Adrenal gland (tissue), 5 donors: Measurements from ENCODE around the gene HMGB4.

ENCODE experiments used
- POLR2A ChIP-seq, 2 donors: fragments of 450-650 bp; IDR thresholded peaks; one replicate each; pipeline ENCODE4 v1.6.1; 2017; ENCODE audit warnings: antibody characterized with exemption in 2 of 2, mild to moderate bottlenecking in 2 of 2, moderate library complexity in 1 of 2
- TF ChIP-seq, protein P1 (sequence below), 6 experiments: fragments of 450-650 bp in 4 of 6; fragments of 200-600 bp in 2 of 6; sonication (generic) in 1 of 6; IDR thresholded peaks; 1 replicate in 5 of 6; 2 replicates in 1 of 6; pipeline versions ENCODE4 v1.5.1 to v1.8.0; 2016 to 2021; ENCODE audit warnings: antibody characterized with exemption in 6 of 6, mild to moderate bottlenecking in 2 of 6, moderate library complexity in 1 of 6
- donor health status: DM: no; HTN: no; CAD: no.

DNA sequence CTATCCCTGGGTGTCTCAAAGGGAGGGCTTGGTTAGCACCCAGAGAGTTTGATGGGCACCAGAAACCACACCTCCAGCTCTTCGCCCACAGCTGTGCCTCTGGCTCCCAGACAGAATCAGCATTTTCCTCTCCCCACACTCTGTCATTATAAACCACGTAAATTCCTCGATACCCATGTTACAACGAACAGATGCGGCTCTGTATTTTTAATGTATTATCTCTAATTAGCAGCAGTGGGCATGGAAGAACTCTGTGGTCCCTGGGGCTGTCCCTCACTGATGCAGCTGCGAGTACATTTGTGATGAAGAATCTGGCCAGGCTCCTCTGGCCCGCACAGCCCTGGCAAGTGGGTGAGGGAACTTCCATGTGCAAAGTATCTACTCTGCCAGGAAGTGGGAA is 10.8 kb downstream of the HMGB4 start:
- TF ChIP-seq, protein P1, sequence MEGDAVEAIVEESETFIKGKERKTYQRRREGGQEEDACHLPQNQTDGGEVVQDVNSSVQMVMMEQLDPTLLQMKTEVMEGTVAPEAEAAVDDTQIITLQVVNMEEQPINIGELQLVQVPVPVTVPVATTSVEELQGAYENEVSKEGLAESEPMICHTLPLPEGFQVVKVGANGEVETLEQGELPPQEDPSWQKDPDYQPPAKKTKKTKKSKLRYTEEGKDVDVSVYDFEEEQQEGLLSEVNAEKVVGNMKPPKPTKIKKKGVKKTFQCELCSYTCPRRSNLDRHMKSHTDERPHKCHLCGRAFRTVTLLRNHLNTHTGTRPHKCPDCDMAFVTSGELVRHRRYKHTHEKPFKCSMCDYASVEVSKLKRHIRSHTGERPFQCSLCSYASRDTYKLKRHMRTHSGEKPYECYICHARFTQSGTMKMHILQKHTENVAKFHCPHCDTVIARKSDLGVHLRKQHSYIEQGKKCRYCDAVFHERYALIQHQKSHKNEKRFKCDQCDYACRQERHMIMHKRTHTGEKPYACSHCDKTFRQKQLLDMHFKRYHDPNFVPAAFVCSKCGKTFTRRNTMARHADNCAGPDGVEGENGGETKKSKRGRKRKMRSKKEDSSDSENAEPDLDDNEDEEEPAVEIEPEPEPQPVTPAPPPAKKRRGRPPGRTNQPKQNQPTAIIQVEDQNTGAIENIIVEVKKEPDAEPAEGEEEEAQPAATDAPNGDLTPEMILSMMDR (IDR thresholded peaks at IDR 0.05), result no peak
- TF ChIP-seq POLR2A (IDR thresholded peaks at IDR 0.05), result no peak
